Stimulated activated CD4-positive, alpha-beta T cell treated with anti-CD3 and anti-CD28 coated beads, TNF-alpha, amount 100 ng/mL, for 24 hours (primary cell): ENCODE data around the gene ANG.
"Not testable (repeated sequence)": the region's sequence is repeated elsewhere in the genome, so short reads cannot be mapped to it uniquely, and the experiment has no call there.

Experiments
- DNase-seq, 3 experiments: peaks; one replicate each; pipeline ENCODE4 v3.0.0-alpha.2; 2020; ENCODE audit warnings: low read depth in 3 of 3

Gene ANG

GRCh38 chr14:20698018-20698329 is 9.4 kb downstream of the ANG start:
- DNase-seq = no peak

- DNase-seq = no peak
Measured at GRCh38 chr14:20698934-20699333, 10.4 kb downstream of the ANG start.

GRCh38 chr14:20699931-20700330 is 11.4 kb downstream of the ANG start:
- no peak for DNase-seq

- not testable (repeated sequence) for DNase-seq
Measured at GRCh38 chr14:20700965-20701364, 12.4 kb downstream of the ANG start.

GRCh38 chr14:20706657-20707355 is 18.2 kb downstream of the ANG start:
- no peak for DNase-seq

- no peak for DNase-seq
Measured at GRCh38 chr14:20707622-20708021, 19.1 kb downstream of the ANG start.

- no peak for DNase-seq
Measured at GRCh38 chr14:20711261-20711660, 22.7 kb downstream of the ANG start.

- DNase-seq = no peak
Measured at GRCh38 chr14:20711685-20712084, 23.1 kb downstream of the ANG start.

- DNase-seq = no peak
Measured at GRCh38 chr14:20712904-20713303, 24.3 kb downstream of the ANG start.

GRCh38 chr14:20714593-20715250 is 26.2 kb downstream of the ANG start:
- DNase-seq = no peak

- DNase-seq = no peak
Measured at GRCh38 chr14:20719777-20720176, 31.2 kb downstream of the ANG start.

- no peak for DNase-seq
Measured at GRCh38 chr14:20720741-20721140, 32.2 kb downstream of the ANG start.

- no peak for DNase-seq
Measured at GRCh38 chr14:20722016-20722415, 33.5 kb downstream of the ANG start.

- DNase-seq = no peak
Measured at GRCh38 chr14:20723488-20723887, 34.9 kb downstream of the ANG start.

GRCh38 chr14:20726121-20726520 is 37.6 kb downstream of the ANG start:
- not testable (repeated sequence) for DNase-seq

- DNase-seq = no peak
Measured at GRCh38 chr14:20726531-20726930, 38.0 kb downstream of the ANG start.

- no peak for DNase-seq
Measured at GRCh38 chr14:20730891-20731290, 42.3 kb downstream of the ANG start.

- no peak for DNase-seq
Measured at GRCh38 chr14:20732477-20732876, 43.9 kb downstream of the ANG start.

GRCh38 chr14:20732979-20733635 is 44.5 kb downstream of the ANG start:
- no peak for DNase-seq

GRCh38 chr14:20733684-20734429 is 45.3 kb downstream of the ANG start:
- no peak for DNase-seq

GRCh38 chr14:20734430-20734806 is 45.9 kb downstream of the ANG start:
- DNase-seq = no peak

GRCh38 chr14:20738292-20738691 is 49.7 kb downstream of the ANG start:
- DNase-seq = not testable (repeated sequence)

- DNase-seq = no peak
Measured at GRCh38 chr14:20742132-20742531, 53.6 kb downstream of the ANG start.
